HEK293T (cell line): ENCODE measurements around the gene DYNC2LI1.

Source experiments
- CTCF ChIA-PET: fragments of 350-600 bp; formaldehyde crosslinking; extraction: SDS; loops from one replicate; lab custom pipeline; 2021; ENCODE audit warnings: antibody characterized with exemption, inconsistent platforms; lab: Yijun Ruan, JAX
- POLR2A ChIA-PET: fragments of 350-600 bp; formaldehyde crosslinking; extraction: SDS; loops from one replicate; lab custom pipeline; 2020; ENCODE audit warnings: antibody characterized with exemption, inconsistent platforms; lab: Yijun Ruan, JAX
- DNase-seq: peaks from one replicate; pipeline ENCODE4 v3.0.0; 2012; ENCODE audit warnings: mixed read lengths; ENCODE audit errors: extremely low spot score
- ARNT ChIP-seq: fragments of 450-650 bp; IDR thresholded peaks from 2 replicates; pipeline ENCODE4 v1.6.1; 2017; ENCODE audit warnings: mild to moderate bottlenecking
- BHLHE40 ChIP-seq: fragments of 450-650 bp; IDR thresholded peaks from 2 replicates; pipeline ENCODE4 v1.6.1; 2016; ENCODE audit warnings: mild to moderate bottlenecking, moderate library complexity, borderline replicate concordance
- CTBP1 ChIP-seq: fragments of 450-650 bp; IDR thresholded peaks from 2 replicates; pipeline ENCODE4 v1.6.1; 2016; ENCODE audit warnings: borderline replicate concordance
- ELF4 ChIP-seq: fragments of 450-650 bp; IDR thresholded peaks from 2 replicates; pipeline ENCODE4 v1.6.1; 2017; ENCODE audit warnings: antibody characterized with exemption
- FOXA1 ChIP-seq: fragments of 450-650 bp; IDR thresholded peaks from 2 replicates; pipeline ENCODE4 v1.6.1; 2016; ENCODE audit warnings: mild to moderate bottlenecking
- FOXK2 ChIP-seq: fragments of 450-650 bp; IDR thresholded peaks from 2 replicates; pipeline ENCODE4 v1.6.1; 2016; ENCODE audit warnings: mild to moderate bottlenecking
- FOXM1 ChIP-seq: fragments of 450-650 bp; IDR thresholded peaks from 2 replicates; pipeline ENCODE4 v1.6.1; 2017; ENCODE audit warnings: mild to moderate bottlenecking, borderline replicate concordance
- HDGF ChIP-seq: fragments of 450-650 bp; IDR thresholded peaks from 2 replicates; pipeline ENCODE4 v1.6.1; 2017; ENCODE audit warnings: antibody characterized with exemption, borderline replicate concordance
- L3MBTL2 ChIP-seq: fragments of 450-650 bp; conservative IDR thresholded peaks from 2 replicates; pipeline ENCODE4 v1.6.1; 2016; ENCODE audit warnings: mild to moderate bottlenecking
- LEF1 ChIP-seq: fragments of 450-650 bp; IDR thresholded peaks from 2 replicates; pipeline ENCODE4 v1.6.1; 2017; ENCODE audit warnings: mild to moderate bottlenecking, borderline replicate concordance
- NFRKB ChIP-seq: fragments of 450-650 bp; IDR thresholded peaks from 2 replicates; pipeline ENCODE4 v1.6.1; 2016; ENCODE audit warnings: mild to moderate bottlenecking, moderate library complexity
- PKNOX1 ChIP-seq: fragments of 450-650 bp; IDR thresholded peaks from 2 replicates; pipeline ENCODE4 v1.6.1; 2016
- SP1 ChIP-seq: fragments of 450-650 bp; IDR thresholded peaks from 2 replicates; pipeline ENCODE4 v1.6.1; 2017
- SUZ12 ChIP-seq: fragments of 450-650 bp; IDR thresholded peaks from 2 replicates; pipeline ENCODE4 v1.6.1; 2016; ENCODE audit warnings: mild to moderate bottlenecking
- TARDBP ChIP-seq: fragments of 450-650 bp; IDR thresholded peaks from 2 replicates; pipeline ENCODE4 v1.6.1; 2016
- ZNF384 ChIP-seq: fragments of 450-650 bp; IDR thresholded peaks from 2 replicates; pipeline ENCODE4 v1.6.1; 2016

DYNC2LI1 gene

GRCh38 chr2:43752302-43752701 is 21.5 kb upstream of the DYNC2LI1 start:
- TF ChIP-seq HDGF (no peak), ZNF384 (no peak), L3MBTL2 (no peak), FOXA1 (no peak)
- ChIA-PET CTCF (no interaction called here), POLR2A (no interaction called here)
- no peak for DNase-seq

DNA sequence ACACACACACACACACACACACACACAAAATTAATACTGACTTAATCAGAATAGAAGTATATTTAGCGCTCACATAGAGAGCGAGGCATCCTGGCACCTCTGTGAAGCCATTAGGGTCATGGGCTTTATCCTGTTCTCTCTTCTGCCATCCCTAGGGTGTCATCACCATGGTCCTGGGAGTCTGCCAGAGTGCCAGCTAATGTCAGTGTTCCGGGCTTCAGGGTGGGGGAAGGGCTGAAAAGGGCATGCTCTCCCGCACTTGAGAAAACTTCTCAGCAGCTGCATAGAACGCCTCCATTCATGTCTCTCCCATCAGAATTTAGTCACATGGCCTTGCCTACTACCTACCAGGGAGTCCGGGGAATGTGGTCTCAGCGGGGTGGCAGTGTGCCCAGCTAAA is 19.7 kb upstream of the DYNC2LI1 start:
- CTCF ChIA-PET = no interaction called here
- TF ChIP-seq PKNOX1 = no peak
- no peak for TF ChIP-seq TARDBP
- POLR2A ChIA-PET = no interaction called here
- DNase-seq = no peak

DNA sequence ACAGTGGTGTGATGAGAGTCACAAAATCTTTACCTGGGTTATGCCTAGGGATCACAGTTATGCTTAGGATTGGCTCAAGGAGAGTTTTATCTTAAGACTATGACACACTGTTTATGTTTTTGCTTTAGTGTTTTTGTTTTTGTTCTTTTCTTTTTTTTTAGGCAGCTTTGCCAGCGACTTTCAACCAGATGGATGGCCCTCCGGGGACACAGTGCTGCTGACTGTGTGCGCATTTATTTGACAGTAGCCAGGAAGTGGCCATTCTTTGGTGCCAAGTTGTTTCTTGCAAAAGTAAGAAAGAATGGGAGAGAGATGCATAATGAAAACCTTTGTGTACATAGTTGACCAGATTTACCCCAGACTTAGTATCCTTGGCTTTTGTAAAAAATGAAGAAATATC is 15.1 kb upstream of the DYNC2LI1 start:
- DNase-seq = no peak
- ChIA-PET POLR2A (no interaction called here), CTCF (no interaction called here)
- no peak for TF ChIP-seq BHLHE40
- no peak for TF ChIP-seq HDGF
- no peak for TF ChIP-seq FOXM1
- TF ChIP-seq ELF4 = no peak
- TF ChIP-seq PKNOX1 = no peak
- no peak for TF ChIP-seq TARDBP
- no peak for TF ChIP-seq FOXA1
- no peak for TF ChIP-seq SP1
- TF ChIP-seq FOXK2 = no peak
- no peak for TF ChIP-seq L3MBTL2
- no peak for TF ChIP-seq ARNT
- TF ChIP-seq CTBP1 = no peak
- no peak for TF ChIP-seq NFRKB
- TF ChIP-seq SUZ12 = no peak

DNA sequence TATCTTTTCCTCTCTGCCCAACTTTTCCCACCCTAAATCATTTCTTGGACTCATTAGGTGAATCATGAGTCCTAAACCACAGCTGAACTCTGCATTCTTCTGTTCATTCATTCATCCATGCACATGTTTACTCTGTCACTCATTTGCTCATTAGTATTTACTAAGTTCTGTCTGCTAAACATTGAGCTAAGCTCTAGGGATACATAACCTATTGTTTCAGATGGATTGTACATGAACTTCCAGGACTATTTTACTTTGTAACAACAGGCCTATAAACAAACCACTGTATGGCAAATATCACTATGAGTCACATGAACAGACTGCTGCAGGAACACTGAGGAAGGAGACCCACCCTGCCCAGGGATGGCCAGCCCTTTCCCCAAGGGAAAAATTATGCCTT is 14.6 kb upstream of the DYNC2LI1 start:
- ChIA-PET POLR2A (no interaction called here), CTCF (no interaction called here)
- DNase-seq = no peak
- no peak for TF ChIP-seq TARDBP
- TF ChIP-seq FOXM1 = no peak
- no peak for TF ChIP-seq SUZ12
- no peak for TF ChIP-seq L3MBTL2
- TF ChIP-seq FOXA1 = no peak
- no peak for TF ChIP-seq CTBP1
- no peak for TF ChIP-seq ARNT
- TF ChIP-seq PKNOX1 = no peak
- no peak for TF ChIP-seq LEF1

DNA sequence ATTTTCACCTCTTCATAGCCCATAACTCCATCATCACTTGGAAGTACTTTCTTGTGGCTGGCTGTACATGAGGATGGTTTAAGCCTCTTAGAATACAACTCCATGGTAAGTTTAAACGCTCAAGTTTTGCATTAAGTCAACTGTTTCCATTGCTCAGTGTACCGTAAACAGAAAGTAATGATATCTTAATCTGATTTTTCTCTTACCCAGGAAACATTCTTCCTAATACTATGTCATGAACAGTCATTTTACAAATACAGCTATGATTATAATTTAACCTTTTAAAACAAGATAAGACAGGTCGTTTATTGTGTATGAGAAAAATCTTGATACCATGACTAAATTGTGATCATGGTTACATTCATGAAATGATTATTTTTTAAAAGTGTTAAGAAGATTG is 11.6 kb upstream of the DYNC2LI1 start:
- ChIA-PET POLR2A (interaction anchor here (1.2 kb wide), 1 partner anchor 12 kb away, joined by 5 read pairs; the partner anchor contains the start of gene DYNC2LI1), CTCF (no interaction called here)
- DNase-seq = no peak
- TF ChIP-seq L3MBTL2 = no peak
- TF ChIP-seq TARDBP = no peak
- TF ChIP-seq FOXM1 = no peak
- TF ChIP-seq PKNOX1 = no peak
- no peak for TF ChIP-seq BHLHE40
- TF ChIP-seq HDGF = no peak
- no peak for TF ChIP-seq CTBP1
- TF ChIP-seq ELF4 = no peak
- TF ChIP-seq LEF1 = no peak
- TF ChIP-seq ZNF384 = no peak
- no peak for TF ChIP-seq SP1
- TF ChIP-seq SUZ12 = no peak
- TF ChIP-seq FOXK2 = no peak
- TF ChIP-seq FOXA1 = no peak
- no peak for TF ChIP-seq NFRKB
- no peak for TF ChIP-seq ARNT

GRCh38 chr2:43763091-43763490 is 10.7 kb upstream of the DYNC2LI1 start:
- DNase-seq = no peak
- POLR2A ChIA-PET = interaction anchor here (1.2 kb wide), 1 partner anchor 11 kb away, joined by 5 read pairs; the partner anchor contains the start of gene DYNC2LI1
- TF ChIP-seq SUZ12 = no peak
- CTCF ChIA-PET = no interaction called here
